HepG2 (cell line): ENCODE data around the gene VEGFB. TPM values are rescaled to one million over a fixed set of nuclear protein-coding genes. Genes with fewer than 3 reads are reported as not detected.
A peak's percentile ranks its signal among the peaks of the same experiment; 100 is the strongest.

Experiments used
- IKZF1 ChIP-seq: fragments of 450-650 bp; IDR thresholded peaks from 2 replicates; pipeline ENCODE4 v1.7.1; 2016
- NFKB2 ChIP-seq: sonication (generic); formaldehyde crosslinking; IDR thresholded peaks from 2 replicates; pipeline ENCODE4 v1.4.0; 2020; ENCODE audit warnings: missing genetic modification reagents, borderline replicate concordance
- SP140L ChIP-seq: sonication (generic); formaldehyde crosslinking; IDR thresholded peaks from 2 replicates; pipeline ENCODE4 v1.4.0; 2020; ENCODE audit warnings: missing genetic modification reagents, borderline replicate concordance
- TP53 ChIP-seq: sonication (generic); formaldehyde crosslinking; conservative IDR thresholded peaks from 2 replicates; pipeline ENCODE4 v1.4.0; 2020; ENCODE audit warnings: missing genetic modification reagents
- ZFP1 ChIP-seq: IDR thresholded peaks from 2 replicates; pipeline ENCODE4 v1.6.1; 2016
- ZFP62 ChIP-seq: sonication (generic); formaldehyde crosslinking; IDR thresholded peaks from 2 replicates; pipeline ENCODE4 v1.4.0; 2020; ENCODE audit warnings: missing genetic modification reagents
- ZNF256 ChIP-seq: sonication (generic); formaldehyde crosslinking; conservative IDR thresholded peaks from 2 replicates; pipeline ENCODE4 v1.4.0; 2020; ENCODE audit warnings: missing genetic modification reagents
- ZNF432 ChIP-seq: sonication (generic); formaldehyde crosslinking; IDR thresholded peaks from 2 replicates; pipeline ENCODE4 v1.5.0; 2020; ENCODE audit warnings: missing genetic modification reagents, mild to moderate bottlenecking, borderline replicate concordance
- ZNF549 ChIP-seq: sonication (generic); formaldehyde crosslinking; IDR thresholded peaks from 2 replicates; pipeline ENCODE4 v1.5.0; 2020; ENCODE audit warnings: missing genetic modification reagents
- polyA plus RNA-seq, 8 experiments: library from polyadenylated mRNA; depleted of rRNA in 3 of 8; stranded (reverse) in 7 of 8; unstranded in 1 of 8; fragments of >200 nt; fragmentation: Illumina TruSeq in 4 of 8; extraction: Trizol in 4 of 8; gene quantifications; 2 replicates each; pipeline versions ENCODE4 v1.2.1 to v1.2.3, GENCODE V29; 2011 to 2016; ENCODE audit warnings: low read depth in 4 of 8, missing spikeins in 1 of 8, mixed read lengths in 1 of 8; ENCODE audit not compliant: insufficient read depth in 1 of 8
- total RNA-seq, 5 experiments: library from RNA; depleted of rRNA; stranded (reverse); fragments of >200 nt; fragmentation: Illumina TruSeq; extraction: Trizol; gene quantifications; 2 replicates each; pipeline ENCODE4 v1.2.3, GENCODE V29; 2016; ENCODE audit warnings: low read depth in 1 of 5
- TF ChIP-seq, protein P1 (sequence below): sonication (generic); formaldehyde crosslinking; IDR thresholded peaks from 2 replicates; pipeline ENCODE4 v1.5.0; 2020; ENCODE audit warnings: mild to moderate bottlenecking, missing genetic modification reagents
- TF ChIP-seq, protein P2 (sequence below): sonication (generic); formaldehyde crosslinking; IDR thresholded peaks from 2 replicates; pipeline ENCODE4 v1.9.0; 2021; ENCODE audit warnings: missing genetic modification reagents, borderline replicate concordance
- TF ChIP-seq, protein P3 (sequence below): sonication (generic); formaldehyde crosslinking; IDR thresholded peaks from 2 replicates; pipeline ENCODE4 v1.4.0; 2020; ENCODE audit warnings: missing genetic modification reagents
- TF ChIP-seq, protein P4 (sequence below): sonication (generic); formaldehyde crosslinking; IDR thresholded peaks from 2 replicates; pipeline ENCODE4 v1.5.0; 2020; ENCODE audit warnings: missing genetic modification reagents
- TF ChIP-seq, protein P5 (sequence below): sonication (generic); formaldehyde crosslinking; IDR thresholded peaks from 2 replicates; pipeline ENCODE4 v1.8.0; 2022; ENCODE audit warnings: missing genetic modification reagents, low read depth, mild to moderate bottlenecking, borderline replicate concordance
- TF ChIP-seq, protein P6 (sequence below): sonication (generic); formaldehyde crosslinking; IDR thresholded peaks from 2 replicates; pipeline ENCODE4 v1.4.0; 2020; ENCODE audit warnings: missing genetic modification reagents

VEGFB gene
- total and polyA plus RNA-seq, 2 of the 13 experiments (the other 11 are each of a cell fraction or from before 2014, with no cell fraction given), result 9.0 to 11.3 TPM

DNA sequence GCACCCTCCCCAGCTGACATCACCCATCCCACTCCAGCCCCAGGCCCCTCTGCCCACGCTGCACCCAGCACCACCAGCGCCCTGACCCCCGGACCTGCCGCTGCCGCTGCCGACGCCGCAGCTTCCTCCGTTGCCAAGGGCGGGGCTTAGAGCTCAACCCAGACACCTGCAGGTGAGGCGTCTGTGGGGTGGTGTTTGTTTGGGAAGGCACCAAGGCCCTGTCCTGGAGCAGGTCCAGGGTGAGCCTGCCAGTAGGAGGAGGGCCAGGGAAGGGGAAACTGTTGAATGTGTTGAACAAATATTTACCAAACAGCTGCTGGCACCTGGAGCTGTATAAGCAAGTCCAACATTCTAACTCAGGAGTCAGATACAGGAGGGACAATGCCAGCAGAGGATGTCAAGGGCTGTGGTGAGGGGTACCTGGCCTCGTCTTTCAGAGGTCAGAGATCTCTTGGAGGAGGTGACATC is 3.1 kb downstream of the VEGFB start (continued):
- TF ChIP-seq, protein P1, sequence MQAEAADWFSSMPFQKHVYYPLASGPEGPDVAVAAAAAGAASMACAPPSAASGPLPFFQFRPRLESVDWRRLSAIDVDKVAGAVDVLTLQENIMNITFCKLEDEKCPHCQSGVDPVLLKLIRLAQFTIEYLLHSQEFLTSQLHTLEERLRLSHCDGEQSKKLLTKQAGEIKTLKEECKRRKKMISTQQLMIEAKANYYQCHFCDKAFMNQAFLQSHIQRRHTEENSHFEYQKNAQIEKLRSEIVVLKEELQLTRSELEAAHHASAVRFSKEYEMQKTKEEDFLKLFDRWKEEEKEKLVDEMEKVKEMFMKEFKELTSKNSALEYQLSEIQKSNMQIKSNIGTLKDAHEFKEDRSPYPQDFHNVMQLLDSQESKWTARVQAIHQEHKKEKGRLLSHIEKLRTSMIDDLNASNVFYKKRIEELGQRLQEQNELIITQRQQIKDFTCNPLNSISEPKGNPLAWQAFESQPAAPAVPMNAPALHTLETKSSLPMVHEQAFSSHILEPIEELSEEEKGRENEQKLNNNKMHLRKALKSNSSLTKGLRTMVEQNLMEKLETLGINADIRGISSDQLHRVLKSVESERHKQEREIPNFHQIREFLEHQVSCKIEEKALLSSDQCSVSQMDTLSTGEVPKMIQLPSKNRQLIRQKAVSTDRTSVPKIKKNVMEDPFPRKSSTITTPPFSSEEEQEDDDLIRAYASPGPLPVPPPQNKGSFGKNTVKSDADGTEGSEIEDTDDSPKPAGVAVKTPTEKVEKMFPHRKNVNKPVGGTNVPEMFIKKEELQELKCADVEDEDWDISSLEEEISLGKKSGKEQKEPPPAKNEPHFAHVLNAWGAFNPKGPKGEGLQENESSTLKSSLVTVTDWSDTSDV (CRISPR knock-in tag), result peak; percentile 81; the same call in 1 of the 2 replicates
- peak; percentile 40; the same call in 1 of the 2 replicates for TF ChIP-seq NFKB2 (CRISPR knock-in tag)
- TF ChIP-seq, protein P2, sequence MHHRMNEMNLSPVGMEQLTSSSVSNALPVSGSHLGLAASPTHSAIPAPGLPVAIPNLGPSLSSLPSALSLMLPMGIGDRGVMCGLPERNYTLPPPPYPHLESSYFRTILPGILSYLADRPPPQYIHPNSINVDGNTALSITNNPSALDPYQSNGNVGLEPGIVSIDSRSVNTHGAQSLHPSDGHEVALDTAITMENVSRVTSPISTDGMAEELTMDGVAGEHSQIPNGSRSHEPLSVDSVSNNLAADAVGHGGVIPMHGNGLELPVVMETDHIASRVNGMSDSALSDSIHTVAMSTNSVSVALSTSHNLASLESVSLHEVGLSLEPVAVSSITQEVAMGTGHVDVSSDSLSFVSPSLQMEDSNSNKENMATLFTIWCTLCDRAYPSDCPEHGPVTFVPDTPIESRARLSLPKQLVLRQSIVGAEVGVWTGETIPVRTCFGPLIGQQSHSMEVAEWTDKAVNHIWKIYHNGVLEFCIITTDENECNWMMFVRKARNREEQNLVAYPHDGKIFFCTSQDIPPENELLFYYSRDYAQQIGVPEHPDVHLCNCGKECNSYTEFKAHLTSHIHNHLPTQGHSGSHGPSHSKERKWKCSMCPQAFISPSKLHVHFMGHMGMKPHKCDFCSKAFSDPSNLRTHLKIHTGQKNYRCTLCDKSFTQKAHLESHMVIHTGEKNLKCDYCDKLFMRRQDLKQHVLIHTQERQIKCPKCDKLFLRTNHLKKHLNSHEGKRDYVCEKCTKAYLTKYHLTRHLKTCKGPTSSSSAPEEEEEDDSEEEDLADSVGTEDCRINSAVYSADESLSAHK (CRISPR knock-in tag), result no peak
- no peak for TF ChIP-seq ZNF256 (CRISPR knock-in tag)
- TF ChIP-seq ZFP1 (CRISPR knock-in tag), result no peak
- TF ChIP-seq ZNF549, result no peak
- no peak for TF ChIP-seq ZNF432
- no peak for TF ChIP-seq IKZF1
- TF ChIP-seq, protein P3, sequence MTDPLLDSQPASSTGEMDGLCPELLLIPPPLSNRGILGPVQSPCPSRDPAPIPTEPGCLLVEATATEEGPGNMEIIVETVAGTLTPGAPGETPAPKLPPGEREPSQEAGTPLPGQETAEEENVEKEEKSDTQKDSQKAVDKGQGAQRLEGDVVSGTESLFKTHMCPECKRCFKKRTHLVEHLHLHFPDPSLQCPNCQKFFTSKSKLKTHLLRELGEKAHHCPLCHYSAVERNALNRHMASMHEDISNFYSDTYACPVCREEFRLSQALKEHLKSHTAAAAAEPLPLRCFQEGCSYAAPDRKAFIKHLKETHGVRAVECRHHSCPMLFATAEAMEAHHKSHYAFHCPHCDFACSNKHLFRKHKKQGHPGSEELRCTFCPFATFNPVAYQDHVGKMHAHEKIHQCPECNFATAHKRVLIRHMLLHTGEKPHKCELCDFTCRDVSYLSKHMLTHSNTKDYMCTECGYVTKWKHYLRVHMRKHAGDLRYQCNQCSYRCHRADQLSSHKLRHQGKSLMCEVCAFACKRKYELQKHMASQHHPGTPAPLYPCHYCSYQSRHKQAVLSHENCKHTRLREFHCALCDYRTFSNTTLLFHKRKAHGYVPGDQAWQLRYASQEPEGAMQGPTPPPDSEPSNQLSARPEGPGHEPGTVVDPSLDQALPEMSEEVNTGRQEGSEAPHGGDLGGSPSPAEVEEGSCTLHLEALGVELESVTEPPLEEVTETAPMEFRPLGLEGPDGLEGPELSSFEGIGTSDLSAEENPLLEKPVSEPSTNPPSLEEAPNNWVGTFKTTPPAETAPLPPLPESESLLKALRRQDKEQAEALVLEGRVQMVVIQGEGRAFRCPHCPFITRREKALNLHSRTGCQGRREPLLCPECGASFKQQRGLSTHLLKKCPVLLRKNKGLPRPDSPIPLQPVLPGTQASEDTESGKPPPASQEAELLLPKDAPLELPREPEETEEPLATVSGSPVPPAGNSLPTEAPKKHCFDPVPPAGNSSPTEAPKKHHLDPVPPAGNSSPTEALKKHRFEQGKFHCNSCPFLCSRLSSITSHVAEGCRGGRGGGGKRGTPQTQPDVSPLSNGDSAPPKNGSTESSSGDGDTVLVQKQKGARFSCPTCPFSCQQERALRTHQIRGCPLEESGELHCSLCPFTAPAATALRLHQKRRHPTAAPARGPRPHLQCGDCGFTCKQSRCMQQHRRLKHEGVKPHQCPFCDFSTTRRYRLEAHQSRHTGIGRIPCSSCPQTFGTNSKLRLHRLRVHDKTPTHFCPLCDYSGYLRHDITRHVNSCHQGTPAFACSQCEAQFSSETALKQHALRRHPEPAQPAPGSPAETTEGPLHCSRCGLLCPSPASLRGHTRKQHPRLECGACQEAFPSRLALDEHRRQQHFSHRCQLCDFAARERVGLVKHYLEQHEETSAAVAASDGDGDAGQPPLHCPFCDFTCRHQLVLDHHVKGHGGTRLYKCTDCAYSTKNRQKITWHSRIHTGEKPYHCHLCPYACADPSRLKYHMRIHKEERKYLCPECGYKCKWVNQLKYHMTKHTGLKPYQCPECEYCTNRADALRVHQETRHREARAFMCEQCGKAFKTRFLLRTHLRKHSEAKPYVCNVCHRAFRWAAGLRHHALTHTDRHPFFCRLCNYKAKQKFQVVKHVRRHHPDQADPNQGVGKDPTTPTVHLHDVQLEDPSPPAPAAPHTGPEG (CRISPR knock-in tag), result no peak
- no peak for TF ChIP-seq SP140L (CRISPR knock-in tag)
- TF ChIP-seq, protein P4, sequence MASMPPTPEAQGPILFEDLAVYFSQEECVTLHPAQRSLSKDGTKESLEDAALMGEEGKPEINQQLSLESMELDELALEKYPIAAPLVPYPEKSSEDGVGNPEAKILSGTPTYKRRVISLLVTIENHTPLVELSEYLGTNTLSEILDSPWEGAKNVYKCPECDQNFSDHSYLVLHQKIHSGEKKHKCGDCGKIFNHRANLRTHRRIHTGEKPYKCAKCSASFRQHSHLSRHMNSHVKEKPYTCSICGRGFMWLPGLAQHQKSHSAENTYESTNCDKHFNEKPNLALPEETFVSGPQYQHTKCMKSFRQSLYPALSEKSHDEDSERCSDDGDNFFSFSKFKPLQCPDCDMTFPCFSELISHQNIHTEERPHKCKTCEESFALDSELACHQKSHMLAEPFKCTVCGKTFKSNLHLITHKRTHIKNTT (CRISPR knock-in tag), result no peak
- TF ChIP-seq, protein P5, sequence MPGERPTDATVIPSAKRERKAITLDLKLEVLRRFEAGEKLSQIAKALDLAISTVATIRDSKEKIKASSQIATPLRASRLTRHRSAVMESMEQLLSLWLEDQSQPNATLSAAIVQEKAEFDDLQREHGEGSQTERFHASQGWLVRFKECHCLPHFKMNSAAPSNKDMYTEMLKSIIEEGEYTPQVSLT, result no peak
- no peak for TF ChIP-seq TP53 (CRISPR knock-in tag)
- TF ChIP-seq, protein P6, sequence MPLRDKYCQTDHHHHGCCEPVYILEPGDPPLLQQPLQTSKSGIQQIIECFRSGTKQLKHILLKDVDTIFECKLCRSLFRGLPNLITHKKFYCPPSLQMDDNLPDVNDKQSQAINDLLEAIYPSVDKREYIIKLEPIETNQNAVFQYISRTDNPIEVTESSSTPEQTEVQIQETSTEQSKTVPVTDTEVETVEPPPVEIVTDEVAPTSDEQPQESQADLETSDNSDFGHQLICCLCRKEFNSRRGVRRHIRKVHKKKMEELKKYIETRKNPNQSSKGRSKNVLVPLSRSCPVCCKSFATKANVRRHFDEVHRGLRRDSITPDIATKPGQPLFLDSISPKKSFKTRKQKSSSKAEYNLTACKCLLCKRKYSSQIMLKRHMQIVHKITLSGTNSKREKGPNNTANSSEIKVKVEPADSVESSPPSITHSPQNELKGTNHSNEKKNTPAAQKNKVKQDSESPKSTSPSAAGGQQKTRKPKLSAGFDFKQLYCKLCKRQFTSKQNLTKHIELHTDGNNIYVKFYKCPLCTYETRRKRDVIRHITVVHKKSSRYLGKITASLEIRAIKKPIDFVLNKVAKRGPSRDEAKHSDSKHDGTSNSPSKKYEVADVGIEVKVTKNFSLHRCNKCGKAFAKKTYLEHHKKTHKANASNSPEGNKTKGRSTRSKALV (CRISPR knock-in tag), result no peak
- no peak for TF ChIP-seq ZFP62 (CRISPR knock-in tag)
